HG02678 (cell line): Measurements from ENCODE around the gene SCN2A.
"Not testable (repeated sequence)": the region's sequence is repeated elsewhere in the genome, so short reads cannot be mapped to it uniquely, and the experiment has no call there.

Source experiments
- ATAC-seq: cut with Tn5 transposase; IDR thresholded peaks from one replicate; pipeline ENCODE4 v1.9.1; 2021; ENCODE audit warnings: mild to moderate bottlenecking, moderate library complexity; ENCODE audit not compliant: unreplicated experiment

The SCN2A gene

GRCh38 chr2:165312999-165313398, 73.8 kb downstream of the SCN2A start:
- ATAC-seq = no peak

GRCh38 chr2:165313509-165313908, 74.3 kb downstream of the SCN2A start:
- ATAC-seq = no peak

GRCh38 chr2:165328272-165328671, 89.1 kb downstream of the SCN2A start:
- no peak for ATAC-seq

GRCh38 chr2:165344276-165344675, 105.1 kb downstream of the SCN2A start:
- not testable (repeated sequence) for ATAC-seq

GRCh38 chr2:165348441-165348840, 109.2 kb downstream of the SCN2A start:
- no peak for ATAC-seq

- ATAC-seq = no peak
Measured at GRCh38 chr2:165349181-165349580, 110.0 kb downstream of the SCN2A start.

GRCh38 chr2:165357758-165358157, 118.5 kb downstream of the SCN2A start:
- ATAC-seq = peak; percentile 62

- no peak for ATAC-seq
Measured at GRCh38 chr2:165361514-165361913, 122.3 kb downstream of the SCN2A start.

- no peak for ATAC-seq
Measured at GRCh38 chr2:165369131-165369897, 130.1 kb downstream of the SCN2A start.

GRCh38 chr2:165369898-165370296, 130.7 kb downstream of the SCN2A start:
- no peak for ATAC-seq

GRCh38 chr2:165371356-165371755, 132.1 kb downstream of the SCN2A start:
- no peak for ATAC-seq

- no peak for ATAC-seq
Measured at GRCh38 chr2:165373278-165374010, 134.2 kb downstream of the SCN2A start.

GRCh38 chr2:165376571-165376975, 137.4 kb downstream of the SCN2A start:
- ATAC-seq = no peak

- ATAC-seq = no peak
Measured at GRCh38 chr2:165382362-165382761, 143.1 kb downstream of the SCN2A start.

- ATAC-seq = no peak
Measured at GRCh38 chr2:165390875-165391274, 151.7 kb downstream of the SCN2A start.

GRCh38 chr2:165391791-165392190, 152.6 kb downstream of the SCN2A start:
- no peak for ATAC-seq

- ATAC-seq = not testable (repeated sequence)
Measured at GRCh38 chr2:165398603-165399002, 159.4 kb downstream of the SCN2A start.

- ATAC-seq = peak; percentile 66
Measured at GRCh38 chr2:165401285-165401852, 162.2 kb downstream of the SCN2A start.

GRCh38 chr2:165402162-165402561, 162.9 kb downstream of the SCN2A start:
- ATAC-seq = no peak

GRCh38 chr2:165406173-165406572, 167.0 kb downstream of the SCN2A start:
- ATAC-seq = no peak

- no peak for ATAC-seq
Measured at GRCh38 chr2:165407466-165407865, 168.3 kb downstream of the SCN2A start.

- no peak for ATAC-seq
Measured at GRCh38 chr2:165408186-165408585, 169.0 kb downstream of the SCN2A start.
